Measurements from ENCODE around the gene HDLBP.

The HDLBP gene, protein sequence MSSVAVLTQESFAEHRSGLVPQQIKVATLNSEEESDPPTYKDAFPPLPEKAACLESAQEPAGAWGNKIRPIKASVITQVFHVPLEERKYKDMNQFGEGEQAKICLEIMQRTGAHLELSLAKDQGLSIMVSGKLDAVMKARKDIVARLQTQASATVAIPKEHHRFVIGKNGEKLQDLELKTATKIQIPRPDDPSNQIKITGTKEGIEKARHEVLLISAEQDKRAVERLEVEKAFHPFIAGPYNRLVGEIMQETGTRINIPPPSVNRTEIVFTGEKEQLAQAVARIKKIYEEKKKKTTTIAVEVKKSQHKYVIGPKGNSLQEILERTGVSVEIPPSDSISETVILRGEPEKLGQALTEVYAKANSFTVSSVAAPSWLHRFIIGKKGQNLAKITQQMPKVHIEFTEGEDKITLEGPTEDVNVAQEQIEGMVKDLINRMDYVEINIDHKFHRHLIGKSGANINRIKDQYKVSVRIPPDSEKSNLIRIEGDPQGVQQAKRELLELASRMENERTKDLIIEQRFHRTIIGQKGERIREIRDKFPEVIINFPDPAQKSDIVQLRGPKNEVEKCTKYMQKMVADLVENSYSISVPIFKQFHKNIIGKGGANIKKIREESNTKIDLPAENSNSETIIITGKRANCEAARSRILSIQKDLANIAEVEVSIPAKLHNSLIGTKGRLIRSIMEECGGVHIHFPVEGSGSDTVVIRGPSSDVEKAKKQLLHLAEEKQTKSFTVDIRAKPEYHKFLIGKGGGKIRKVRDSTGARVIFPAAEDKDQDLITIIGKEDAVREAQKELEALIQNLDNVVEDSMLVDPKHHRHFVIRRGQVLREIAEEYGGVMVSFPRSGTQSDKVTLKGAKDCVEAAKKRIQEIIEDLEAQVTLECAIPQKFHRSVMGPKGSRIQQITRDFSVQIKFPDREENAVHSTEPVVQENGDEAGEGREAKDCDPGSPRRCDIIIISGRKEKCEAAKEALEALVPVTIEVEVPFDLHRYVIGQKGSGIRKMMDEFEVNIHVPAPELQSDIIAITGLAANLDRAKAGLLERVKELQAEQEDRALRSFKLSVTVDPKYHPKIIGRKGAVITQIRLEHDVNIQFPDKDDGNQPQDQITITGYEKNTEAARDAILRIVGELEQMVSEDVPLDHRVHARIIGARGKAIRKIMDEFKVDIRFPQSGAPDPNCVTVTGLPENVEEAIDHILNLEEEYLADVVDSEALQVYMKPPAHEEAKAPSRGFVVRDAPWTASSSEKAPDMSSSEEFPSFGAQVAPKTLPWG (N-terminal part only)

DNA sequence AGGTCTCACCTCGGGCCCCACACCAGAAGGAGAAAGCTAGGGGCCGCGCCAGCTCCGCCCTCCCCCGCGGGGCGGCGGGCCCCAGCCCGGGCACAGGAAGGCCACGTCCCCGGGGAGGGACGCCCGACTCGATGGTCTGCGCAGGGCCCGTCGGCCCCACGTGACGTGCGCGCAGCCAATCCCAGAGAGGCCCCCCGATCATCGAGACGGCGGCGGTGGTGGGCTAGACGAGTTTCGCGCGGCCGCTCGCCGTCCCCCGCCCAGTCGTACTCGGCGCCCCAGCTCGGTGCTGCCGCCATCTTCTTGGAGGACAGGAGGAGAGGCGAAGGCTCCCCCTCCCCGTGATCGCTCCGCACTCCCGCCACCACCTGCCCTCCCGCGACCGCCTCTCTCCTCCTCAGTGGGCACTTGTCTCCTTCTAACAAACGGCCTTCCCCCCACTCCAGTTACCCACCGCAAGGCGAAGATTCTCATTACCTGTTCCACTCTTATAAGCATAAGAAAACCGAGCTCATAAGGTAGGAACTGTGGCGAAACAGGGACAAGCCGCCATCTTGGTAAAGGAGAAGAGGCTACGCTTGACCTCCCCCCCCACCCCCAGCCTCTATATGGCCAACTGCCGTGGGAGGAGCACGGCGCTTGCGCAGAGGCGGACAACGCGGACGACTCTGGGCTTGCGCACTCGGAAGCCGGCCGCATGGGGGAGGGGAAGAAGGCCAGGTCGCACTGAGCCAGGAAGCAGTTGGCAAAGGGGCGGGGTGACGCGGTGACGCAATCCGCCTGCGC lies at the start of gene HDLBP:
TSS of gene HDLBP (minus strand) at position 580 of the 786 bp plus-strand sequence. CDS start 48,803 bp downstream, outside the sequence.
- peak; percentile 97 to 98 for DNase-seq (ENCODE audit: low read depth in 2 of 2)

DNA sequence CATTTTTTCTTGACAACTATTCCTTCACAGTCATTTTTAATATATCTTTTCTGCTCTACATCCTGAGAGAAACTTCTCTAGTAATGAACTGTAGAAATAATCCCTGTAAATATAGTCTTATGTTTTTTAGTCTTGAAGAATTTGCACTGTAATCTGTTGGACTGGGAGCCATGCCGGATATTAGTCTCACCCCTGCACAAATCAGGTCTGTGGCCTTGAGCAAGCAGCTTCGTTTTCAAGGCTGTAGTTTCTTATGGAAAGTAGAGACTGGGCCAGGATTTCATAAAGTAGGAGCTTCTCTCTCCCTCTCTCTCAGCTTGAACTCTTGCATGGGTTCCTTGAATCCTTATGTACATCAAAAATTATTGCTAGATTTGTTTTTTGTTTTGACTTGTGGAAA lies 49.3 kb upstream of the HDLBP start:
- no peak for DNase-seq (ENCODE audit: low read depth in 2 of 2)

DNA sequence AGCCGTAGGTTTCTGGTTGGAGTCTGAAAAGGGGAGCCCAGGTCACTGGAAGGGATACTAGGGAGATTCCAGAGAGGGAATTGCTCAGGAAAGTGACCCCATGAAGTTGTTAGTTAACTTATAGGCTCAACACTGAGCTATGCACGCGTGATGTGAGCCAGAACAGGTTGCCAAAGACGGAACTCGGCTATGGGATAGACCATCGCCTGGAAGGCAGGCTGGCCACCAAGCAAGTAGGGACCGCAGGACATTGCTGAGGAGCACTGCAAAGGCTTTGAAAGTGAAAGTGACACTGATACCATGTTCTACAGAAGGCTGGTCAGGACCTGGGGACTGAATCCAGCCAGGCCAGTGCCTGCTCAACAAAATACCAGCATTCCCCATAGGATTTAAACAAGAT lies 48.0 kb upstream of the HDLBP start:
- DNase-seq (ENCODE audit: low read depth in 2 of 2) = no peak

DNA sequence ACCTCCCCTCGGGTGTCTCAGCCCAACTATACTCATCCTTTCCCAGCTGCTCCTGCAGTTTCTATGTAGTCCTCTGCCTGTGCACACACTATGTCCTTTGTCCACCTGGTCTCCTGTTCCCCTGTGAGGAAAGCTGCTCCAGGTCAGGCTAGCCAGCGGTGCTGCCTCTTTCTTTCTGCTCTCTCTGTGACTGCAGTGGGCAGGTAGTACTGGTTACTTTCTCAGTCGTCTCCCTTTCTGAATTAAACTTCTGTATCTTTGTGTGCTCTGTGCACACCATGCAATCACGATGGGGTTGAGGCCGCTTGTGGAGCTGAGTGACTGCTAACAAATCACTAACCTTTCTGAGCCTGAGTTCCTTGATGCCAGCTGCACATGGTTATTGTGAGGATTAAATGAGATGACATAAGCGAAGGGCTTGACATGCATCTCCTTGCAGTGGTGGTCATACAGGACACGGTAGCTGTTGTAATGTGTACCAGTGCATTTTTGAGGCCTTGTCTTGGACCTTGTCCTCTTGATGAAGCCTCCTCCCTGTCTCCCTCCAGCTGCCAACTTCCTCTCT lies 44.1 kb upstream of the HDLBP start:
- no peak for DNase-seq (ENCODE audit: low read depth in 2 of 2)

DNA sequence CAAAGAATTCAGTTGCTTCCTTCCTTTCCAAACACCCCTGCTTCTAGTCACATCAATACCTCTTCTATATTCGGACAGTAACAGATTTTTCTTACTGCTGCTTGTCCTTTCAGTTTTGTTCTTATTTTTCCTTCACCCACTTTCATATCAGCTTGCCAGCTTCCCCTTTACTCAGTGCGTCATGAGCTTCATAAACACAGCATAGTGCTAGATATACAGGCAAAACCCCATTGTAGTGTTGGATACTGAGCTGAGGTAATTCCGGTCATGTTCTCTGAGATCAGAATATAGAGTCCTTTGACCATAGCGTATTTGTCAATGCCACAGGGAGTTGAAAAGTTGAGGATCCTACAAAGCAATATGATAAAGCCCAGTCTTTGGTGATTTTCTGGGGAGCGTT lies 43.0 kb upstream of the HDLBP start:
- DNase-seq (ENCODE audit: low read depth in 2 of 2) = no peak

DNA sequence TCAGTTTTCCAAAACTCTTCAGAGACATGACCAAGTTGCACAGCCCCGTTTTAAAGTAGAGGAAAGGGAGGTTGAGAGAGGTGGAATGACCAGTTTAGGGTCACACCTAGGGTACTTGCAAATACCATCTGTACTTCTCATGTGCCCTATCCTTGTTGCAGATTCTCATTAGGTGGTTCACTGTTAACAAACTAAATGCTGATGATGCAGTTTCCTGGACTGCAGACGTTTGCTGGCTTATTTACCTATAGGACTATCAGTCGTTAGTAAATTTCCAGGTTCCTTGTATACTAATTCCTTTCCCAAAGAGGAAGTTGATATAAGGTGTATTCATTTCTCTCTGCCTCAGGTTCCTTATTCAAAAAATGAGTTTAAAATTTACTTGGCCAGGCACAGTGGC lies 42.1 kb upstream of the HDLBP start:
- no peak for DNase-seq (ENCODE audit: low read depth in 2 of 2)

DNA sequence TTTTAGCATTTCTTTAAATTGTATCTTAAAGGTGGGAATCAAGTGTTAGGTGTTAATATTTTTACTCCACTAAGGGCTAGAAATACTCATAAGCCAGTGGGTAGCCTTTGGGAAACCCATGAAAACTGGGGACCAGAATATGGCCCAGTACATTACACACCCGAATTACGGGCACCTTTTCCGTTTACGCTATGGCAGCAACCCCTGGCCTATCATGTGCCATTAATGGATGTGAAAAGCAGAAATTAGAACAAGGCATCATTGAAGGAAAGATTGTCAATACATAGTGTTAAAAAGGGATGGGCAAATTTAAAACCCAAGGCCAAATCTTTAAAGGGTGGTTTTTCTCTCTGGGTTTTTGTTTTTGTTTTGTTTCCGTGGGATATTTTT lies 41.4 kb upstream of the HDLBP start:
- DNase-seq (ENCODE audit: low read depth in 2 of 2) = no peak

DNA sequence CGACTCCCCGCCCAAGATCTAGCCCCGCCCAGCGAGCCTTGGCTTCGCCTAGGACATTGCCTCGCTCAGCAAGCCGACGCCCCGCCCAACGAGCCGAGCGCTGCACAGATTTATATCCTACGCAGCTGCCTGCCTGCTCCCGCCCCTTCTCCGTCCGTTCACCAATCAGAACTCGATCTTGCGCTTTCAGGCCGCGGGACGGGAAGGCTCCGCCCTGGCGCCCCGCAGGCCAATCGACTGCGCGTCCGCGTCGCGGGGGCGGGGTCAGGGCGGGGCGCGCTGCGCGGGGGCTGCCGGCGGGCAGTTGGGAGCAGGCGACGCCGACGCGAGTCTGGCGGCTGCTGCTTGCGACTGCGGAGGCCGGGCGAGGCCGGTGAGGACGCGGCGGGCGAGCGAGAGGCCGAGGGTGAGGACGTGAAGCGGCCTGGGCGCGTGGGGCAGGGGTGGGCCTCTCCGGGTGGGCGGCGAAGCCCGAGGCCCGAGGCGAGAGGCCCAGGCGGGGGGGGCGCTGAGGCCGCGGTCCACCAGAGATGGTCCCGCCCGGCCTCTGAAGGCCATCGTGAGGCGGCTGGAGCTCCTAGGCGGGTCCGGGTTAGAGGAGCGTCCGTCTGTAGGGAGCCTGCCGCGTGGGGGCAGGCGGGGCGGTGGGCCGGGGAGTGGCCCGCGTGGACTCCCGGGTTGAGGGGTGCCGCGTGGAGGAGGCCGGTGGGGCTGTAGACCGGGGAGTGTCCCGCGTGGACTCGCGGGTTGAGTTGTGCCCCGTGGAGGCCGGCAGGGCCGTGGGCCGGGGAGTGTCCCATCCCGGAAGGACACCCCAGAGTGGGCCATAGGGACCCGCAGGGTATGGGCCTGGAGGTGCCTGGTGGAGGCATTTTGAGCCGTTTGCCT lies 40.8 kb upstream of the HDLBP start, which contains the start of gene FARP2:
TSS of gene FARP2 (plus strand) at position 303 of the 888 bp plus-strand sequence. CDS start 16,823 bp downstream, outside the sequence.
- peak; percentile 96 for DNase-seq (ENCODE audit: low read depth in 2 of 2)

DNA sequence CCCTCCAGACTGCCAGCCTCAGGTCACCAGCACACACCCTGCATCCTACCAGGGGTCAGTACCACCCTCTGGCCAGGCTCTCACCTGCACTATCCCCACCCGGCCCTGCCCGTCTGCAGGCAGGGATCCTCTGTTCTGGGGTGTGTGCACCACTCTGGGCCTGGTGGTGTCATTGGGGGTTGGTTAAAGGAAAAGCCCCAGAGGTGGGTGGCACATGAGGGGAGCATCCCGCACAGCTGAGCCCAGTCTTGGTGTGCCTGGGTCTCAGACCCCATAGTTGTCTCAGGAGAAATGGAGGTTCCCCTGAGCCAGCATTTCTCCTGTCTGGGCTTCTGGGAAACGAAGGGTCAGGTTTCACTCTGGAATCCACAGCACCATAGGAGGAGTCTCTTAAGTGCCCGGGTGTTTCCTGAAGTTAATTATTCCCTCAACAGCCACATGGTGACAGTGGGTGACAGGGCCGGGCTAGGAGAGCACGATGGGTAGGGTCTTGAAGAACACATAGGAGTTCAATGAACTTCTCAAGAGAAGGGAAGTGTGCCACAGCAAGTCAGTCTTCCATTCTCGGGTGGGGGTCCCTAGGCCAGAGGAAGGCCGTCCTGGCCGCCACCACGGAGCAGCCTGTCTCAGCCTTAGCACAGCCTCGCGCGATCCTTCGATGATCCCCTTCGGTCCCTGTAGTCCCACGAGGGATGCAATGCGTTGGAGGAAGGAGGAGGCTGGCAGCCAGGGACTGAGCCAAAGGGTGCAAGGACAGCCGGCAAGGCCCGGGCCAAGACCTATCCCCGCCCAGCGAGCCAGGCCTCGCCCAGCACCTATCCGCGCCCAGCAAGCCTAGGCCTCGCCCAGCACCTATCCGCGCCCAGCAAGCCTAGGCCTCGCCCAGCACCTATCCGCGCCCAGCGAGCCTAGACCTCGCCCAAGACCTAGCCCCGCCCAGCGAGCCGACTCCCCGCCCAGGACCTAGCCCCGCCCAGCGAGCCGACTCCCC lies 39.5 kb upstream of the HDLBP start:
- DNase-seq (ENCODE audit: low read depth in 2 of 2) = peak in 1 of 2 experiments; percentile 10

DNA sequence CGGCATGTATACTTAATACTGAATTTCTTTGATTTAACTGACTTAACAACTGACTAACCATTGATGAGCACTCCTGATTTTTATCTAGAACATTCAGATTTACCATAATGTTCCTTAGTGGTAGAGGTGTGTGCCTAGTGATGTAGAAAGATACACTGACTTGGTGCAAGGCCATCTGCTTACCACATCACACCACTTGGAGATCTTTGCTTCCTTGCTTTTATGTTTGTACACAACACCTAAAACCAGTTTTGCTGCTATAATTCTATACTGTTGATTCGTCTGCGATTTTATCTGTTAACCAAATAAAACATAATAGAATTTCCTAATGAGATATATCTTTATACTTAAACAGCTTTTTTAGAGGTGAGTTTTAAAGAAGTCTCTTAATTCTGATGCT lies 36.8 kb upstream of the HDLBP start:
- no peak for DNase-seq (ENCODE audit: low read depth in 2 of 2)

DNA sequence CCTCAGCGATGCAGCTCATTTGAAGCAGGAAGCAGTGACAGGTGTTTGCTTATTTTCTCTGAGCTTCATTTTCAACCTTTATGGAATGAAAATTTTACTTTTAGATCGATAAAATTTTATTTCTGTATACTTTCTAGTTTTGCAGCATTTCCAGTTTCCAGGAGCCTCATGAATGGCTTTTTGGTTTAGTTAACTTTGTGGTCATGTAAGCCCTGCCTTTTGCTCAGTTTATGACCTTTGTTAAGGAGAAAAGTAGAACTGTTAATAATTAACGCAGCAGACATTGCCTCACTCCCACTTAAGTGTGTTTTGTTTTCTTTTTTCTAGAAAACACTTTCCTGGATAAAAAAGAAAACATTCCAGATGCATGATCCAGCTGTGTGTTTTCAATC lies 36.2 kb upstream of the HDLBP start:
- no peak for DNase-seq (ENCODE audit: low read depth in 2 of 2)

DNA sequence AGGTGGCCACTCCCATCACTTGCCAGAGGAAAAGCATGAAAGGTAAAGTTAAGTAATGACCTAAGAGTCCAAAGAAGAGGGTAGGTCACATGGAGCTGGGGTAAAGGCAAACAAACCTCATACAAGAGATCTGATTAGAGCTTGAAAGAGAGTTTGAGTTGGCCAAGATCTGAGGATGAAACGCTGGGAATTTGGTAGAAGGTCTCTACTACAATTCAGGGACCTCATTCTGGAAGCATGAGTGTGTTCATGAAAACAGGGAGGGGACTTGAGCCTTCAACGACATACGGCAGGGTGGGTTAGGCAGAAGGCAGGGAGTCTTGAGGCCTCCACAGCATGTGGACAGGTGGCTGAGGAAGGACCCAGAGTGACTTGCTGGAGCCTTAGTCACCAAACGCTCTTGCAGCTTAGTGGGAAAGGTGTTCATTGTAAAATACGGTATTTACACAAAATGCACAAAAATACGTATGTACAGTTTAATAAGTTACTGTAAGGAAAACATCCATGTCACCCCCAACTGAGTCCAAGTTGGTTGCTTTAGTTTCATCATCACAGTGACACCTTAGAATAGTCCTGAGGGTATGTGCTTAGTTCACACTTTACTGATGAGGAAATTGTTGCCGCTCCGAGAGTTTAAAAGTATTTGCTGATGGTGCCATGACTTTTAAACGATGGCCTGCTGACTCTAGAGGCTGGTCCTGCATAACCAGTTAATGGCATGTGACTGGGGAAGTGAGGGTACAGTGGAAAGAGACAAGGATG lies 35.6 kb upstream of the HDLBP start:
- no peak for DNase-seq (ENCODE audit: low read depth in 2 of 2)

DNA sequence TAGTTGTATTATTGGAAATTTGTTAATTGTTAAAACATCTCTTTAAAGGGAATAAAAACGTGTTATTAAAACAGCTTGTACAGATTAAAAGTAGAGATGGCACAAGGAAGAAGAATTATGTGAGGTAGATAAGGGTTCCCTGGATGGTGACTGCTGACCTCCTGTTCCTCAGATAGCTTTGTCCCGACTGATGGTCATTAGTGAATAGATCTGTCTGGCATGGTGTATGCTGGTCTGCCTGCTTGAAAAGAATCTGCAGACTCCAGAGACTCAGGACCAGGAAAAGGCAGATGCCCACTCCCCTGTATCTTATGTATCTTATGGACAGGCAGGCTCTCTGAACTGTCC lies 35.0 kb upstream of the HDLBP start:
- no peak for DNase-seq (ENCODE audit: low read depth in 2 of 2)

DNA sequence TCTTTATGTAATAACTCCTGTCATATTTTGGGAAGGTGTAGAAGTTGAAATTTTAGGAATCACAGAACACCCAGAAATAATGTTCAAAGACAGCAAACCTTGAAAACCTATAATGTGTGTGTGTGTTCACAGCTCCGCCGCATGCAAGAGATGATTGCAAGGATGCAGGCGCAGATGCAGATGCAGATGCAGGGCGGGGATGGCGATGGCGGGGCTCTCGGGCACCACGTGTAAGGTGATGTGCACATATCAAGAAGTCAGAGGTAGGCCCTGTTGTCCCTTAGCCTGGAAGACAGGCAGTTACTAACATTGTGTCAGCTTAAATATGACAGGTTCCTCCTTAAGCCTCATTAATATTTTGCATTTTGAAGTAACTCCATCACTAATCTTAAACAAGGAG lies 34.5 kb upstream of the HDLBP start:
- DNase-seq (ENCODE audit: low read depth in 2 of 2) = no peak

DNA sequence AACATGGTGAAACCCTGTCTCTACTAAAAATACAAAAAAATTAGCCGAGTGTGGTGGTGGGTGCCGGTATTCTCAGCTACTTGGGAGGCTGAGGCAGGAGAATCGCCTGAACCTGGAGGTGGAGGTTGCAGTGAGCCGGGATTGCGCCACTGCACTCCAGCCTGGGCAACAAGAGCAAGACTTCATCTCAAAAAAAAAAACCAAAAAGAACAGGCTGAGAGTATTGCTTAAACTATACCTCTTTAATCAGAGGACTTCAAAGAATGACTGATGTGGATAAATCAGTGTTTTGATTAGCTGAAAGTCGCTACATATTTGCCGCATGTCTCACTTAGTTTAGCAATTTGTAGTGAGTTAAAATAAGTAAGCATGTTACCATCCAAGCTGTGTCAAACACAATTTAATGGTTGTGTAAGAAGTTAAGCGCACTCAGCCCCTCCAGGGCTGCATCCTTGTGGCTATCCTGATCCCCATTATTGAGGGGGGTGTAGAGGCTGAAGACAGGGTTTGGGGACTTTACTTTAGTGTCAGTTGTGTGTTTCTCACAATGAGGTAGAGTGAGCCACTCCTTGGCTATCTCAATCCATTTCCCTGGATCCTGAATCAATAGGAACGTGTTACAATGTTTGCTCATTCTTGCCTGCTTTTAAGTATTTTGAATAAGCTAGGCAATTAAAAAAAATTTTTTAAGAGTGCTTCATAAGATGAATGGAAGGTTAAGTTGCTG lies 29.6 kb upstream of the HDLBP start:
- DNase-seq (ENCODE audit: low read depth in 2 of 2) = peak in 1 of 2 experiments; percentile 6

DNA sequence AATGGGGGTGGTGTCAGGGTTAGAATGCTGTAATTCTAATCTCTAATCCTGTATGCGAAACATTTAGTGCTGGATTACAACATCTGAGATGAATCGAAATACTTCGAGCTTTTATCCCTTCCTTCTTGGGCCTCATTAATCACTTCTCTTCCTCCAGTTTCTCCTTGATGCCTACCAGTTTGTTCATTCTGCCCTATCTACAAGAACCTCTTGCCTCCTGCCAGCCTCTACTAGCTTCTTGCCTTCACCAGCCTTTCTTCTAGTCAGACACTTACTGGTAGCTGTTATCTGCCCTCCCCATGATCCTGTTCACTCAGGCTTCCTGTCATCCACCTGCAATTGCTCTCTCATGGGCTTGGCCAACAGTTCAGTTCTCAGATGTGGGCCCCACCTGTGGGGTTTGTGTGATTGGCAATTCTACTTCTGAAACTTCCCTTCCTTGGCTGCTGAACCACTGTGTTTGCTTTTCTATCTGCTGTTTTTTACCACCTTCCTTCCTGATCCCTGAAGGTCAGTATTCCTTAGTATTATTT lies 25.2 kb upstream of the HDLBP start:
- DNase-seq (ENCODE audit: low read depth in 2 of 2) = no peak

All from fibroblast of skin of left biceps (primary cell).